NCI-H2107 (cell line): Measurements from ENCODE around the gene SHCBP1.
"Not testable (repeated sequence)": the region's sequence is repeated elsewhere in the genome, so short reads cannot be mapped to it uniquely, and the experiment has no call there.

Source experiments
- DNase-seq: peaks from one replicate; lab custom pipeline; 2025; lab: John Stamatoyannopoulos, UW

SHCBP1 gene

GRCh38 chr16:46621006-46621933 is at the start of gene SHCBP1:
Gene SHCBP1, minus strand, starts transcription at chr16:46621379. Its CDS starts 20 bp downstream, at chr16:46621359.
- DNase-seq: peak; percentile 74

- no peak for DNase-seq
Observed at GRCh38 chr16:46662123-46662522, 40.9 kb upstream of the SHCBP1 start.

GRCh38 chr16:46658925-46659324 is 37.7 kb upstream of the SHCBP1 start:
- no peak for DNase-seq

- DNase-seq: no peak
Observed at GRCh38 chr16:46651305-46651704, 30.1 kb upstream of the SHCBP1 start.

- no peak for DNase-seq
Observed at GRCh38 chr16:46650254-46650623, 29.1 kb upstream of the SHCBP1 start.

- DNase-seq: no peak
Observed at GRCh38 chr16:46649588-46650253, 28.5 kb upstream of the SHCBP1 start.

GRCh38 chr16:46648656-46649055 is 27.5 kb upstream of the SHCBP1 start:
- no peak for DNase-seq

- DNase-seq: no peak
Observed at GRCh38 chr16:46638947-46639925, 18.1 kb upstream of the SHCBP1 start.

GRCh38 chr16:46632778-46633733 is 11.9 kb upstream of the SHCBP1 start:
- DNase-seq: no peak

GRCh38 chr16:46629331-46630219 is 8.4 kb upstream of the SHCBP1 start:
- DNase-seq: no peak

- DNase-seq: no peak
Observed at GRCh38 chr16:46627746-46628145, 6.6 kb upstream of the SHCBP1 start.

- not testable (repeated sequence) for DNase-seq
Observed at GRCh38 chr16:46626681-46627080, 5.5 kb upstream of the SHCBP1 start.

GRCh38 chr16:46624862-46625261 is 3.7 kb upstream of the SHCBP1 start:
- DNase-seq: not testable (repeated sequence)

- not testable (repeated sequence) for DNase-seq
Observed at GRCh38 chr16:46623707-46624106, 2.5 kb upstream of the SHCBP1 start.

- DNase-seq: not testable (repeated sequence)
Observed at GRCh38 chr16:46623246-46623645, 2.1 kb upstream of the SHCBP1 start.

GRCh38 chr16:46621934-46622676 is 926 bp upstream of the SHCBP1 start:
- no peak for DNase-seq

GRCh38 chr16:46620266-46621005 is 743 bp downstream of the SHCBP1 start:
- no peak for DNase-seq

- no peak for DNase-seq
Observed at GRCh38 chr16:46618516-46618915, 2.7 kb downstream of the SHCBP1 start.
